ENCODE data around the gene TTI1.

The TTI1 gene

GRCh38 chr20:37987602-37988290, 45.5 kb downstream of the TTI1 start:
- DNase-seq (ENCODE audit: low read depth) = no peak

- no peak for DNase-seq (ENCODE audit: low read depth)
Observed at GRCh38 chr20:37986873-37987601, 46.2 kb downstream of the TTI1 start.

DNA sequence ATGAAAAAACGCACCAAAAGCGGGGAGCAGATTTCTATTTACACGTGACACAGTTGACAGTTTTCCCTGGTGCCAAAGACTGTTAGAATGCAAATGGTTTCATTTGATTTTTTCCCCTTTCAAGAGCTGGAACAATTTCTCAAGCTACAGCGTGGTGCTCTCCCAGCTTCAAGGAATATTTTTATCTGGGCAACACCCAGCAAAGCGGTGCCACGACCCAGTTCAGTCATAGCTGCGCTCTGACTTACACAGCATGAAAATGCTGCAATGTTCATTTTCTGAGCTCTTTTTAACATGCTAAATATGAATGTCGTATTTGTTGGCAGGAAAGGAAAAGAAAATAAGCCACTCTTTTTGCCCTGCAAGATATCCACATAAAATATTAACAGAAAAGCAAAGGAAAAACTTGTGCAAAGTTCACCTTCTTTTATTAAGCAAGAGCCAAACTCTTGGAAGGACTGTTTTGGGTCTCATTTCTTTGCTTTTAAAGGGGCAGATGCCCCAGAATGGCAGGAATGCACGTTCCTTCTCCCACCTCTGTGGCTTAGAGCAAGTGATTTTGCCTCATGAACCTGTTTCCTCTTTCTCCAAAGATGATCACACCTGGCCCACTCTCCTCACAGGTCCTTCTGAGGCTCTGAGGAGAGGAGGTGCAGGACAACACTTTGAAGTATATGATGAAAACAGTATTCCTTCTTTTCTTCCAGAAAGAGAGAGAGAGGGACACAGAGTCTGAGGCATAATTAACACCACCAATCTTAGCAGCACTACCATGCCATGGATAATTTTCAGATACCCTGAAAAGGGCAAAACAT, 47.0 kb downstream of the TTI1 start:
- no peak for DNase-seq (ENCODE audit: low read depth)

GRCh38 chr20:37984018-37984785, 49.1 kb downstream of the TTI1 start:
- no peak for DNase-seq (ENCODE audit: low read depth)

DNA sequence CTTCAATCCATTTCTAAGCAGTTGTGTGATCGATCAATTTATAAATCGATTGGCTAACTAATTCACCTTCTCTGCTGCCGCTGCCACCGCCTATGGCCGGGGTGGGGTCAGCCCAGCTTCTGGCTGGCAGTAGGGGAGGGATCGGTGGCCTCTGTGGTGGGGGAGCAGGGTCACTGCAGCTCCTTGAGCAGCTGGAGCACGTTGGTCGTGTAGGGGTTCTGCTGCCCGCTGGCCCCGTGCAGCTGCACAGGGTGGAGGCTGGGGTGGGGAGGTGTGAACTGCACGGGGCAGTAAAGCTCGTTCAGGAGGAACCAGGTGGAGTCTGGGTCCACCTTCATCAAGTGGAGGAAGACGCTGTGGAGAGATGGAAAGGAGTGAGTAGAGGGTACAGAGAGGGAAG, 50.0 kb downstream of the TTI1 start:
- DNase-seq (ENCODE audit: low read depth) = no peak

GRCh38 chr20:37981568-37981967, 51.7 kb downstream of the TTI1 start:
- no peak for DNase-seq (ENCODE audit: low read depth)

DNA sequence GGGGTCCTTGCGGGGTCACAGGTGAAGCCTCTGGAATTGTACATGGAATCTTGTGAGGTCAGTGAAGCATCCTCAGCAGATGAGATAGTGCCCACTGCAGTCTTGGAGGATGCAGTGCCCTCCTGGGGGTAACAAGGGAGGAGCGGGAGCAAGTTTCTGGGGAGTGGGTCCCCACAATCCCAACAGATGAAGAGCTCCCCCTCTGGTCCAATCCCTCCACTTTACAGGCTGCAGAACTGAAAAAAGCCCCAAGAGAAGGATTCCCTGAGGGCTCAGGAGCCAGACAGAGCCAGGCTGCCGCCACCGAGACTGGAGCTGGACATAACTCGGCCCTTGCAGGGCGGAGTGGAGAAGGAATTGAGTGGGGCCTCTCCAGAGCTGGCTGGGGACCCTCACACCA, 52.4 kb downstream of the TTI1 start:
- DNase-seq (ENCODE audit: low read depth) = no peak

GRCh38 chr20:37980383-37980782, 52.9 kb downstream of the TTI1 start:
- DNase-seq (ENCODE audit: low read depth) = no peak

- no peak for DNase-seq (ENCODE audit: low read depth)
Observed at GRCh38 chr20:37979021-37979985, 54.0 kb downstream of the TTI1 start.

GRCh38 chr20:37977786-37978185, 55.5 kb downstream of the TTI1 start:
- DNase-seq (ENCODE audit: low read depth) = no peak

GRCh38 chr20:37977338-37977737, 55.9 kb downstream of the TTI1 start:
- DNase-seq (ENCODE audit: low read depth) = no peak

DNA sequence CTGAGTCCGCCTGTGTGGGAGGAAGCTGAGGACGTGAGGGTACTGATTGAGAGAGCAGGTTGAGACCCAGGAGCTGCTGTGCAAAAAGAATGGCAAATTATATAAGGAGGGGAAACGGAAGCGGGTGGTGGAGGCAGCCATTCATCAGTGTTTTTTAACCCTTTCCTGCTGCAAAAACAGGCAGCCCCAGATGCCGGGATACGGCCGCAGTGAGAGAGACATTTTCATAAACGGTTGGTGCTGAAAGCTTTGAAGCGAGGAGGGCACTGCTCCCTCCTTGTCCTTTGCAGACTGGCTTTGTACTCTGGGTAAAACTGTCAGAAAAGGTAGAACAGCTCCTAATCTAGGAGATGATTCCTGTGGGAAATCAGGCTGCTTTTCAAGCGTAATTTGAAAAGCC, 56.4 kb downstream of the TTI1 start:
- DNase-seq (ENCODE audit: low read depth) = no peak

- DNase-seq (ENCODE audit: low read depth) = no peak
Observed at GRCh38 chr20:37973059-37973910, 60.0 kb downstream of the TTI1 start.

DNA sequence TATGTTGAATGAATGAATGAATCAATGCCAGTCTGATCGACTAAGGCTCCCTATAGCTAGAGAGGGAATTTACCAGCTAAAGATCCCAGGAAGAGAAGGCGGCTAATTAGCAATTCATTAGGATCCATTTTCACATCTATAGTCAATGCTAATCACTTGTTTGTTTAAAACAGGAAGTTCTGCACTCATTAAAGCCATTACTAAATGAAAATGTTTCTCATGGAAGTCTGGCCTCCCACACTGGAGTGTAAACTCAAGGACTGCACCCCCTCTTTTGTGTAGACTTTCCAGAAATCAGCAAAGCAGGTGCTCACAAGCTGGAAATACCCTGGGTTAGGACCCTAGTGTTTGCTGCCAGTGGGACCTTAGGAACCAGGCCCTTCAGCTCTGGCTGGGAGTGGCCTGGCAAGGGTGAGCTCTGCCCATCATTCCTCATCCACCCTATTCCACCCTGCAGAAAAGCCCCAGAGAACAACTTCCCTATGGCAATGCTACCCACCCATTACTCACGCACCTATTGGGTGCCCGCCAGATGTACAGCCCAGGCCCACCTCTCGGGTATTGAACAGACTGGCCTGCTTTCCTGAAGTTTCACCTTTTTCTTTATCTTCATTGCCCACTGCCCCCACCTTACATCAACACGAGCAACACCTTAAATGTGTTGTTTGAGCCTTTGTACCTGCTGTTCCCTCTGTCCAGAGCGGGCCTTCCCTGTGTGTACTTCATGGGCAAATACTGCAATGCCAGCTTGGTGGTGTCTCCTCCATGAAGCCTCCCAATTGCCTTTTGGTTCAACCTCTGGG, 60.8 kb downstream of the TTI1 start:
- no peak for DNase-seq (ENCODE audit: low read depth)

GRCh38 chr20:37971561-37972127, 61.6 kb downstream of the TTI1 start:
- DNase-seq (ENCODE audit: low read depth) = no peak

- DNase-seq (ENCODE audit: low read depth) = no peak
Observed at GRCh38 chr20:37970856-37971245, 62.4 kb downstream of the TTI1 start.

DNA sequence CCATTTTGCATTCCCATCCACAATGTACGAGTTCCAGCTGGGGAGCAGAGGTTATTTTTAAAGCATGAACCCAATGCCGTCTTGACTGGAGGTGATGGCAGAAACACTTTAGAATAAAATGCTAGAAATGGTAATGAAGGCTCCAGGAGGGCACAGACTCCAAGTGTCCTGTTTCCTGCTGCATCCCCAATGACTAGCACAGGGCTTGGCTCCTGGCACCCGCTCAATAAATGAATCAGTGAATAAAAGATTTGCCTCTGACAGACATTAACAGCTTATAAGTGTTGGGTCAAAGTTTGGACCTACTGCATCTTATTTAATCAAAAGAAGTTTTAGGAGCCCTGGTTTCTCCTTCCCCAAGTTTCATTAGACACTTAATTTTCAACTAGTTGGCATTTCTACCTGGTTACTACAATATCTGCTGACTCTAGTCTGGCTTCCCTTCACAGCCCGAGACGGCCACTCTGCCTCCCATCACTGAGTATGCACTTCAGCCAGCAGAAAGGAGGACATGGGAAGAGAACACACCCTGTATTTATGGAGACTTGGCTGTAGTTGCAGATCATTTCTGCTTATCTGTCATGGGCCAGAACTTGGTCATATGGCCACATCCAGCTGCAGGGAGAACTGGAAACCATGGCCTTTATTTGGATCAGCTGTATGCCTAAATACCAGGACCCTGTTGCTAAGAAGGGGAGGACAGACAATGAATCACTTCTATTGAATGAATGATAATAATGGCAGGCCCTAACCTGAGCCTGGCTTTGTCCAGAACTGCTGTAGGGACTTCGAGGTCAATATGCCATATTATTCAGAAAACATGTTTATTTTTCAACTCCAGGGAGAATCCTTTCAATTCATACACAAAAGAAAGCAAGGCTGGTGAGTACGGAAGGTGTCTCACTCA, 63.1 kb downstream of the TTI1 start:
- DNase-seq (ENCODE audit: low read depth) = no peak

Measured in stimulated activated CD8-positive, alpha-beta memory T cell treated with anti-CD3 and anti-CD28 coated beads, Interleukin-12 subunit alpha, Interleukin-12 subunit beta, amount 100 ng/mL, for 1 hour (primary cell).